Activated T-helper 2 cell treated with anti-CD3 and anti-CD28 coated beads, Interferon-gamma antibody, Interleukin-2, Interleukin-4, amounts not matched to agents 10 μg/mL and 5 μg/mL and 100 μg/mL, durations not matched to agents 14 hours and 24 hours and 36 hours (primary cell): ENCODE data around the gene MED31. TPM values are rescaled to one million over a fixed set of nuclear protein-coding genes. Genes with fewer than 3 reads are reported as not detected.

Experiments
- DNase-seq: peaks from one replicate; pipeline ENCODE4 v3.0.0; 2021; ENCODE audit warnings: low spot score
- H3K27ac Mint-ChIP-seq: one replicate; pipeline ENCODE4 v1.8.0; 2021; ENCODE audit warnings: mixed read lengths
- H3K27me3 Mint-ChIP-seq: one replicate; pipeline ENCODE4 v1.8.0; 2021; ENCODE audit warnings: low read depth, mixed read lengths
- H3K36me3 Mint-ChIP-seq: one replicate; pipeline ENCODE4 v1.8.0; 2021; ENCODE audit warnings: low read depth, mixed read lengths
- H3K4me1 Mint-ChIP-seq: one replicate; pipeline ENCODE4 v1.8.0; 2021; ENCODE audit warnings: low read depth, mixed read lengths
- H3K4me3 Mint-ChIP-seq: one replicate; pipeline ENCODE4 v1.8.0; 2021; ENCODE audit warnings: low read depth, mild to moderate bottlenecking, moderate library complexity, mixed read lengths
- H3K9me3 Mint-ChIP-seq: one replicate; pipeline ENCODE4 v1.8.0; 2021; ENCODE audit warnings: mixed read lengths
- intact Hi-C: fragments of 100-400 bp; cut with micrococcal nuclease; formaldehyde crosslinking; loops from one replicate; pipeline ENCODE4 v1.15.1; 2023
- total RNA-seq: library from RNA; stranded (reverse); gene quantifications from 2 replicates; pipeline ENCODE4 v1.2.3, GENCODE V29; 2022

Gene MED31
- total RNA-seq, 1 donor from 2014 or later: 19.1 TPM

GRCh38 chr17:6642592-6642991 lies 8.8 kb downstream of the MED31 start:
- Mint-ChIP-seq H3K36me3 (peaks cover 61% of the 10 kb centered on the region), H3K9me3 (no peaks in the 10 kb centered on the region), H3K4me3 (peak overlapping the region; percentile 90), H3K4me1 (peaks cover 59% of the 10 kb centered on the region), H3K27ac (peak overlapping the region; percentile 71), H3K27me3 (no peaks in the 10 kb centered on the region)
- DNase-seq: no peak
- intact Hi-C loops: loop anchor here (5.0 to 10.0 kb wide), 5 partner anchors 65 to 1158 kb away; partner anchors contain the start of genes DERL2, MIS12, NLRP1 and PIMREG

- intact Hi-C loops: loop anchor here (5.0 to 10.0 kb wide), 5 partner anchors 64 to 1157 kb away; partner anchors contain the start of genes DERL2, MIS12, NLRP1 and PIMREG
- Mint-ChIP-seq H3K4me3 (peak overlapping the region; percentile 90), H3K27ac (peak overlapping the region; percentile 99), H3K36me3 (peaks cover 49% of the 10 kb centered on the region), H3K9me3 (no peaks in the 10 kb centered on the region), H3K27me3 (no peaks in the 10 kb centered on the region), H3K4me1 (peaks cover 55% of the 10 kb centered on the region)
- no peak for DNase-seq
These were observed 10.1 kb downstream of the MED31 start for GRCh38 chr17:6641247-6641863.

GRCh38 chr17:6640536-6641246 lies 10.7 kb downstream of the MED31 start, which contains the start of the genes KIAA0753 and TXNDC17:
Gene KIAA0753, minus strand, starts transcription at chr17:6640711. Its CDS starts 5,608 bp downstream, at chr17:6635103.
Gene TXNDC17, plus strand, starts transcription at chr17:6641060. Its CDS starts 23 bp downstream, at chr17:6641083.
- H3K4me3 Mint-ChIP-seq: peak within 1 kb of the TSS; percentile 90
- intact Hi-C loops: loop anchor here (1.0 to 10.0 kb wide), 6 partner anchors 11 to 1156 kb away; partner anchors contain the start of genes C17orf100, DERL2, MED31 and MIS12
- no peaks in the 10 kb centered on the region for H3K9me3 Mint-ChIP-seq
- H3K4me1 Mint-ChIP-seq: peaks cover 52% of the 10 kb centered on the region
- no peaks in the 10 kb centered on the region for H3K27me3 Mint-ChIP-seq
- H3K27ac Mint-ChIP-seq: peak within 1 kb of the TSS; percentile 99
- peak; percentile 93 for DNase-seq
- H3K36me3 Mint-ChIP-seq: peaks cover 43% of the 10 kb centered on the region

GRCh38 chr17:6639586-6640535 lies 11.5 kb downstream of the MED31 start:
- H3K4me1 Mint-ChIP-seq: peaks cover 48% of the 10 kb centered on the region
- DNase-seq: no peak
- no peaks in the 10 kb centered on the region for H3K9me3 Mint-ChIP-seq
- intact Hi-C loops: loop anchor here (1.0 to 10.0 kb wide), 6 partner anchors 11 to 1155 kb away; partner anchors contain the start of genes C17orf100, DERL2, MED31 and MIS12
- H3K27me3 Mint-ChIP-seq: no peaks in the 10 kb centered on the region
- peaks cover 37% of the 10 kb centered on the region for H3K36me3 Mint-ChIP-seq
- H3K4me3 Mint-ChIP-seq: peak overlapping the region; percentile 90
- H3K27ac Mint-ChIP-seq: peak overlapping the region; percentile 99

GRCh38 chr17:6639014-6639585 lies 12.3 kb downstream of the MED31 start:
- intact Hi-C loops: no loop called here
- H3K9me3 Mint-ChIP-seq: no peaks in the 10 kb centered on the region
- peak overlapping the region; percentile 90 for H3K4me3 Mint-ChIP-seq
- H3K36me3 Mint-ChIP-seq: peaks cover 35% of the 10 kb centered on the region
- H3K27me3 Mint-ChIP-seq: no peaks in the 10 kb centered on the region
- peaks cover 40% of the 10 kb centered on the region for H3K4me1 Mint-ChIP-seq
- no peak for DNase-seq
- no peak overlapping the region for H3K27ac Mint-ChIP-seq

GRCh38 chr17:6638046-6638908 lies 13.1 kb downstream of the MED31 start:
- Mint-ChIP-seq H3K9me3 (no peaks in the 10 kb centered on the region), H3K27me3 (no peaks in the 10 kb centered on the region), H3K27ac (no peak overlapping the region), H3K4me3 (peak overlapping the region; percentile 62), H3K36me3 (peaks cover 34% of the 10 kb centered on the region), H3K4me1 (peaks cover 33% of the 10 kb centered on the region)
- DNase-seq: no peak
- intact Hi-C loops: no loop called here

GRCh38 chr17:6637458-6637840 lies 14.0 kb downstream of the MED31 start:
- no peak for DNase-seq
- intact Hi-C loops: no loop called here
- peaks cover 26% of the 10 kb centered on the region for H3K4me1 Mint-ChIP-seq
- H3K9me3 Mint-ChIP-seq: no peaks in the 10 kb centered on the region
- peaks cover 34% of the 10 kb centered on the region for H3K36me3 Mint-ChIP-seq
- no peak overlapping the region for H3K27ac Mint-ChIP-seq
- H3K27me3 Mint-ChIP-seq: no peaks in the 10 kb centered on the region
- no peak overlapping the region for H3K4me3 Mint-ChIP-seq

GRCh38 chr17:6636616-6637457 lies 14.6 kb downstream of the MED31 start:
- intact Hi-C loops: no loop called here
- H3K27ac Mint-ChIP-seq: no peak overlapping the region
- H3K36me3 Mint-ChIP-seq: peaks cover 32% of the 10 kb centered on the region
- H3K4me1 Mint-ChIP-seq: peaks cover 21% of the 10 kb centered on the region
- no peaks in the 10 kb centered on the region for H3K27me3 Mint-ChIP-seq
- no peaks in the 10 kb centered on the region for H3K9me3 Mint-ChIP-seq
- DNase-seq: no peak
- no peak overlapping the region for H3K4me3 Mint-ChIP-seq

- H3K27me3 Mint-ChIP-seq: no peaks in the 10 kb centered on the region
- H3K4me3 Mint-ChIP-seq: no peak overlapping the region
- DNase-seq: no peak
- H3K27ac Mint-ChIP-seq: no peak overlapping the region
- H3K36me3 Mint-ChIP-seq: peaks cover 32% of the 10 kb centered on the region
- peaks cover 17% of the 10 kb centered on the region for H3K4me1 Mint-ChIP-seq
- intact Hi-C loops: no loop called here
- no peaks in the 10 kb centered on the region for H3K9me3 Mint-ChIP-seq
These were observed 15.3 kb downstream of the MED31 start for GRCh38 chr17:6636105-6636504.

- peaks cover 8% of the 10 kb centered on the region for H3K4me1 Mint-ChIP-seq
- peaks cover 38% of the 10 kb centered on the region for H3K36me3 Mint-ChIP-seq
- no peaks in the 10 kb centered on the region for H3K9me3 Mint-ChIP-seq
- intact Hi-C loops: no loop called here
- no peaks in the 10 kb centered on the region for H3K27me3 Mint-ChIP-seq
- no peak overlapping the region for H3K27ac Mint-ChIP-seq
- H3K4me3 Mint-ChIP-seq: no peak overlapping the region
- DNase-seq: no peak
These were observed 18.1 kb downstream of the MED31 start for GRCh38 chr17:6633263-6633662.

- no peak overlapping the region for H3K4me3 Mint-ChIP-seq
- H3K27ac Mint-ChIP-seq: no peak overlapping the region
- intact Hi-C loops: no loop called here
- H3K4me1 Mint-ChIP-seq: peaks cover 3% of the 10 kb centered on the region
- DNase-seq: no peak
- H3K27me3 Mint-ChIP-seq: no peaks in the 10 kb centered on the region
- peaks cover 44% of the 10 kb centered on the region for H3K36me3 Mint-ChIP-seq
- H3K9me3 Mint-ChIP-seq: no peaks in the 10 kb centered on the region
These were observed 18.9 kb downstream of the MED31 start for GRCh38 chr17:6632530-6632929.
